GM23338 (cell line): Measurements from ENCODE around the gene HTR2B. TPM values are rescaled to one million over a fixed set of nuclear protein-coding genes. Genes with fewer than 3 reads are reported as not detected.

Experiments
- ATAC-seq: fragments of 200-7000 bp; cut with Tn5 transposase; 3 replicates; pipeline ENCODE4 v1.9.1; 2020
- DNase-seq: peaks from one replicate; pipeline ENCODE4 v3.0.0-alpha.2; 2015; ENCODE audit warnings: low spot score
- H2AFZ ChIP-seq: fragments of 200-600 bp; sonication (generic); 2 replicates; pipeline ENCODE4 v1.8.0; 2016; ENCODE audit warnings: antibody characterized with exemption, mild to moderate bottlenecking, moderate library complexity
- H3F3A ChIP-seq: fragments of 200-600 bp; sonication (generic); replicated peaks from 2 replicates; pipeline ENCODE4 v1.8.0; 2017; ENCODE audit warnings: antibody characterized with exemption, mixed run types, low read depth
- H3K27ac ChIP-seq: fragments of 200-600 bp; sonication (generic); 2 replicates; pipeline ENCODE4 v1.6.1; 2016; ENCODE audit warnings: low read depth
- H3K27me3 ChIP-seq: fragments of 200-600 bp; sonication (generic); 2 replicates; pipeline ENCODE4 v1.8.0; 2016; ENCODE audit warnings: mild to moderate bottlenecking, mixed run types, moderate library complexity; ENCODE audit not compliant: insufficient read depth
- H3K36me3 ChIP-seq: fragments of 200-600 bp; sonication (generic); 2 replicates; pipeline ENCODE4 v1.8.0; 2016; ENCODE audit warnings: mild to moderate bottlenecking; ENCODE audit not compliant: insufficient read depth
- H3K4me1 ChIP-seq: fragments of 200-600 bp; sonication (generic); 2 replicates; pipeline ENCODE4 v1.8.0; 2016; ENCODE audit warnings: mild to moderate bottlenecking, moderate library complexity; ENCODE audit not compliant: insufficient read depth
- H3K4me2 ChIP-seq: fragments of 200-600 bp; sonication (generic); 2 replicates; pipeline ENCODE4 v1.7.1; 2017; ENCODE audit warnings: mixed run types
- H3K4me3 ChIP-seq: fragments of 200-600 bp; sonication (generic); 2 replicates; pipeline ENCODE4 v1.6.1; 2016; ENCODE audit warnings: mixed run types
- H3K79me2 ChIP-seq: fragments of 200-600 bp; sonication (generic); replicated peaks from 2 replicates; pipeline ENCODE4 v1.8.0; 2017; ENCODE audit warnings: mild to moderate bottlenecking; ENCODE audit not compliant: insufficient read depth
- H3K9me2 ChIP-seq: fragments of 200-600 bp; sonication (generic); 2 replicates; pipeline ENCODE4 v1.8.0; 2017; ENCODE audit not compliant: insufficient read depth
- H4K20me1 ChIP-seq: fragments of 200-600 bp; sonication (generic); replicated peaks from 2 replicates; pipeline ENCODE4 v1.8.0; 2017; ENCODE audit warnings: mild to moderate bottlenecking; ENCODE audit not compliant: insufficient read depth
- H3K27ac Mint-ChIP-seq: 2 replicates; pipeline ENCODE4 v1.8.0; 2020; ENCODE audit warnings: inconsistent platforms, mild to moderate bottlenecking, moderate library complexity, mixed read lengths
- H3K27me3 Mint-ChIP-seq: 3 replicates; pipeline ENCODE4 v1.8.0; 2022; ENCODE audit warnings: low read depth, mild to moderate bottlenecking, moderate library complexity, mixed read lengths, inconsistent platforms; ENCODE audit not compliant: insufficient read depth, poor library complexity
- H3K36me3 Mint-ChIP-seq: 3 replicates; pipeline ENCODE4 v1.8.0; 2021; ENCODE audit warnings: low read depth, mild to moderate bottlenecking, inconsistent platforms, moderate library complexity, mixed read lengths
- H3K4me1 Mint-ChIP-seq: 3 replicates; pipeline ENCODE4 v1.8.0; 2020; ENCODE audit warnings: mild to moderate bottlenecking, inconsistent platforms, mixed read lengths
- H3K4me3 Mint-ChIP-seq: 3 replicates; pipeline ENCODE4 v1.8.0; 2021; ENCODE audit warnings: moderate library complexity, mild to moderate bottlenecking, inconsistent platforms, mixed read lengths
- H3K9me3 Mint-ChIP-seq: 3 replicates; pipeline ENCODE4 v1.8.0; 2020; ENCODE audit warnings: moderate library complexity, mild to moderate bottlenecking, inconsistent platforms, mixed read lengths
- CREB1 ChIP-seq: fragments of 250-450 bp; sonication (Bioruptor Pico); IDR thresholded peaks from 2 replicates; pipeline ENCODE4 v1.5.0; 2020; ENCODE audit warnings: low read depth, mild to moderate bottlenecking, moderate library complexity
- EZH2 ChIP-seq: fragments of 200-600 bp; sonication (generic); IDR thresholded peaks from one replicate; pipeline ENCODE4 v1.8.0; 2017; ENCODE audit warnings: antibody characterized with exemption, mild to moderate bottlenecking, low read depth; ENCODE audit not compliant: unreplicated experiment
- JUNB ChIP-seq: IDR thresholded peaks from one replicate; pipeline ENCODE4 v1.6.1; 2016; ENCODE audit warnings: antibody characterized with exemption; ENCODE audit not compliant: unreplicated experiment
- NANOG ChIP-seq: IDR thresholded peaks from 2 replicates; pipeline ENCODE4 v1.6.1; 2016; ENCODE audit warnings: antibody characterized with exemption, borderline replicate concordance
- POLR2AphosphoS5 ChIP-seq: IDR thresholded peaks from 2 replicates; pipeline ENCODE4 v1.6.1; 2016; ENCODE audit warnings: antibody characterized with exemption, low read depth
- STAT1 ChIP-seq: IDR thresholded peaks from one replicate; pipeline ENCODE4 v1.6.1; 2016; ENCODE audit warnings: antibody characterized with exemption; ENCODE audit not compliant: unreplicated experiment
- ZNF114 ChIP-seq: fragments of 250-450 bp; sonication (Bioruptor Pico); IDR thresholded peaks from 2 replicates; pipeline ENCODE4 v1.5.0; 2020; ENCODE audit warnings: mild to moderate bottlenecking, moderate library complexity
- ZNF331 ChIP-seq: fragments of 250-450 bp; sonication (Bioruptor Pico); IDR thresholded peaks from 2 replicates; pipeline ENCODE4 v1.5.0; 2020; ENCODE audit warnings: low read depth, mild to moderate bottlenecking, moderate library complexity
- polyA plus RNA-seq: library from polyadenylated mRNA; unstranded; fragments of >200 nt; fragmentation: Nextera tagmentation; extraction: Ambion mirVana; gene quantifications from 2 replicates; pipeline ENCODE4 v1.2.1, GENCODE V29; 2016
- total RNA-seq: library from RNA; depleted of rRNA; stranded (reverse); fragments of >200 nt; shearing (Covaris generic); gene quantifications from 2 replicates; pipeline ENCODE4 v1.2.3, GENCODE V29; 2014
- TF ChIP-seq, protein P1 (sequence below): IDR thresholded peaks from one replicate; pipeline ENCODE4 v1.6.1; 2018; ENCODE audit warnings: antibody characterized with exemption; ENCODE audit not compliant: unreplicated experiment
- TF ChIP-seq, protein P2 (sequence below): fragments of 250-450 bp; sonication (Bioruptor Pico); IDR thresholded peaks from 2 replicates; pipeline ENCODE4 v1.5.0; 2020; ENCODE audit warnings: mild to moderate bottlenecking, moderate library complexity
- TF ChIP-seq, protein P3 (sequence below): IDR thresholded peaks from 2 replicates; pipeline ENCODE4 v1.6.1; 2016; ENCODE audit warnings: antibody characterized with exemption
- TF ChIP-seq, protein P4 (sequence below), 2 experiments: fragments of 200-600 bp in 1 of 2; sonication (generic) in 1 of 2; conservative IDR thresholded peaks; 2 replicates each; pipeline versions ENCODE4 v1.5.1 to v1.6.1; 2016 to 2017; ENCODE audit warnings: antibody characterized with exemption in 2 of 2, low read depth in 2 of 2, mild to moderate bottlenecking in 2 of 2, moderate library complexity in 1 of 2

The HTR2B gene
- total and polyA plus RNA-seq, 2 experiments from 2014 or later, result 0.16 TPM; not detected in 1

DNA sequence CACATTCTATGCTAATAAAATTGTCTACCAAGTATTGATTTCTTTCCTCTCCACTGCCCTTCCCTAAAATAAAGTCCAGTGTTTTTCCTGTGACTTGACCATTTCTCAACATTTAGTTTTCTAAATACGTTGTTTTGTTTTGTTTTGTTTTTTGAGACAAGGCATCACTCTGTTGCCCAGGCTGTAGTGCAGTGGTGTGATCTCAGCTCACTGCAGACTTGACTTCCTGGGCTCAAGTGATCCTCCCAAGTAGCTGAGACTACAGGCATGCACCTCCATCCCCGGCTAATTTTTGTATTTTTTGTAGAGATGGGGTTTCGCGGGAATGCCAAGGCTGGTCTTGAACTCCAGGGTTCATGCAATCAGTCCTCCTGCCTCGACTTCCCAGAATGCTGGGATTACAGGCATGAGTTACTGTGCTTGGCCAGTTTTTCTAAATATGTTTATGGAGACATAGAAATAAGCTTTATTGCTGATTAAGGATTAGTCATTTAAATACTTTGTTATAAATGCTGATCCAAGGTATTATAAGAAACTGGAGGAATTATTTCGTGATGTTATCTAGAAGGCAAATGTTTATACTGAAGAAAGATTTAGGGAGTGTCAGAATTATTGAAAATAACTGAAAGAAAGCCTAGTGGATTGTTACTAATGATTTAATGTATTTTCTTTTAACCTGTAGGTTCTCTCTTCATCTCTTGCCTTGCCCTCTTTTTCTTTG, 5.7 kb upstream of the HTR2B start:
- Histone ChIP-seq H3K27me3 (no peaks in the 10 kb centered on the region), H3K4me3 (no peak overlapping the region), H3K79me2 (peaks cover 32% of the 10 kb centered on the region), H4K20me1 (no peaks in the 10 kb centered on the region), H3K27ac (no peak overlapping the region), H3K9me2 (no peaks in the 10 kb centered on the region), H3K4me1 (peaks cover 40% of the 10 kb centered on the region), H3K4me2 (no peak overlapping the region), H3F3A (no peaks in the 10 kb centered on the region), H2AFZ (no peak overlapping the region), H3K36me3 (no peaks in the 10 kb centered on the region)
- Mint-ChIP-seq H3K4me3 (no peak overlapping the region), H3K36me3 (no peaks in the 10 kb centered on the region), H3K27me3 (no peaks in the 10 kb centered on the region), H3K4me1 (peaks cover 30% of the 10 kb centered on the region; the same call in 2 of the 3 replicates), H3K27ac (no peak overlapping the region), H3K9me3 (no peaks in the 10 kb centered on the region)
- ATAC-seq (no peak), DNase-seq (no peak)
- no peak for TF ChIP-seq STAT1
- TF ChIP-seq ZNF331, result no peak
- TF ChIP-seq, protein P1, sequence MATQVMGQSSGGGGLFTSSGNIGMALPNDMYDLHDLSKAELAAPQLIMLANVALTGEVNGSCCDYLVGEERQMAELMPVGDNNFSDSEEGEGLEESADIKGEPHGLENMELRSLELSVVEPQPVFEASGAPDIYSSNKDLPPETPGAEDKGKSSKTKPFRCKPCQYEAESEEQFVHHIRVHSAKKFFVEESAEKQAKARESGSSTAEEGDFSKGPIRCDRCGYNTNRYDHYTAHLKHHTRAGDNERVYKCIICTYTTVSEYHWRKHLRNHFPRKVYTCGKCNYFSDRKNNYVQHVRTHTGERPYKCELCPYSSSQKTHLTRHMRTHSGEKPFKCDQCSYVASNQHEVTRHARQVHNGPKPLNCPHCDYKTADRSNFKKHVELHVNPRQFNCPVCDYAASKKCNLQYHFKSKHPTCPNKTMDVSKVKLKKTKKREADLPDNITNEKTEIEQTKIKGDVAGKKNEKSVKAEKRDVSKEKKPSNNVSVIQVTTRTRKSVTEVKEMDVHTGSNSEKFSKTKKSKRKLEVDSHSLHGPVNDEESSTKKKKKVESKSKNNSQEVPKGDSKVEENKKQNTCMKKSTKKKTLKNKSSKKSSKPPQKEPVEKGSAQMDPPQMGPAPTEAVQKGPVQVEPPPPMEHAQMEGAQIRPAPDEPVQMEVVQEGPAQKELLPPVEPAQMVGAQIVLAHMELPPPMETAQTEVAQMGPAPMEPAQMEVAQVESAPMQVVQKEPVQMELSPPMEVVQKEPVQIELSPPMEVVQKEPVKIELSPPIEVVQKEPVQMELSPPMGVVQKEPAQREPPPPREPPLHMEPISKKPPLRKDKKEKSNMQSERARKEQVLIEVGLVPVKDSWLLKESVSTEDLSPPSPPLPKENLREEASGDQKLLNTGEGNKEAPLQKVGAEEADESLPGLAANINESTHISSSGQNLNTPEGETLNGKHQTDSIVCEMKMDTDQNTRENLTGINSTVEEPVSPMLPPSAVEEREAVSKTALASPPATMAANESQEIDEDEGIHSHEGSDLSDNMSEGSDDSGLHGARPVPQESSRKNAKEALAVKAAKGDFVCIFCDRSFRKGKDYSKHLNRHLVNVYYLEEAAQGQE, result no peak
- TF ChIP-seq CREB1 (CRISPR knock-in tag), result no peak
- TF ChIP-seq, protein P2, sequence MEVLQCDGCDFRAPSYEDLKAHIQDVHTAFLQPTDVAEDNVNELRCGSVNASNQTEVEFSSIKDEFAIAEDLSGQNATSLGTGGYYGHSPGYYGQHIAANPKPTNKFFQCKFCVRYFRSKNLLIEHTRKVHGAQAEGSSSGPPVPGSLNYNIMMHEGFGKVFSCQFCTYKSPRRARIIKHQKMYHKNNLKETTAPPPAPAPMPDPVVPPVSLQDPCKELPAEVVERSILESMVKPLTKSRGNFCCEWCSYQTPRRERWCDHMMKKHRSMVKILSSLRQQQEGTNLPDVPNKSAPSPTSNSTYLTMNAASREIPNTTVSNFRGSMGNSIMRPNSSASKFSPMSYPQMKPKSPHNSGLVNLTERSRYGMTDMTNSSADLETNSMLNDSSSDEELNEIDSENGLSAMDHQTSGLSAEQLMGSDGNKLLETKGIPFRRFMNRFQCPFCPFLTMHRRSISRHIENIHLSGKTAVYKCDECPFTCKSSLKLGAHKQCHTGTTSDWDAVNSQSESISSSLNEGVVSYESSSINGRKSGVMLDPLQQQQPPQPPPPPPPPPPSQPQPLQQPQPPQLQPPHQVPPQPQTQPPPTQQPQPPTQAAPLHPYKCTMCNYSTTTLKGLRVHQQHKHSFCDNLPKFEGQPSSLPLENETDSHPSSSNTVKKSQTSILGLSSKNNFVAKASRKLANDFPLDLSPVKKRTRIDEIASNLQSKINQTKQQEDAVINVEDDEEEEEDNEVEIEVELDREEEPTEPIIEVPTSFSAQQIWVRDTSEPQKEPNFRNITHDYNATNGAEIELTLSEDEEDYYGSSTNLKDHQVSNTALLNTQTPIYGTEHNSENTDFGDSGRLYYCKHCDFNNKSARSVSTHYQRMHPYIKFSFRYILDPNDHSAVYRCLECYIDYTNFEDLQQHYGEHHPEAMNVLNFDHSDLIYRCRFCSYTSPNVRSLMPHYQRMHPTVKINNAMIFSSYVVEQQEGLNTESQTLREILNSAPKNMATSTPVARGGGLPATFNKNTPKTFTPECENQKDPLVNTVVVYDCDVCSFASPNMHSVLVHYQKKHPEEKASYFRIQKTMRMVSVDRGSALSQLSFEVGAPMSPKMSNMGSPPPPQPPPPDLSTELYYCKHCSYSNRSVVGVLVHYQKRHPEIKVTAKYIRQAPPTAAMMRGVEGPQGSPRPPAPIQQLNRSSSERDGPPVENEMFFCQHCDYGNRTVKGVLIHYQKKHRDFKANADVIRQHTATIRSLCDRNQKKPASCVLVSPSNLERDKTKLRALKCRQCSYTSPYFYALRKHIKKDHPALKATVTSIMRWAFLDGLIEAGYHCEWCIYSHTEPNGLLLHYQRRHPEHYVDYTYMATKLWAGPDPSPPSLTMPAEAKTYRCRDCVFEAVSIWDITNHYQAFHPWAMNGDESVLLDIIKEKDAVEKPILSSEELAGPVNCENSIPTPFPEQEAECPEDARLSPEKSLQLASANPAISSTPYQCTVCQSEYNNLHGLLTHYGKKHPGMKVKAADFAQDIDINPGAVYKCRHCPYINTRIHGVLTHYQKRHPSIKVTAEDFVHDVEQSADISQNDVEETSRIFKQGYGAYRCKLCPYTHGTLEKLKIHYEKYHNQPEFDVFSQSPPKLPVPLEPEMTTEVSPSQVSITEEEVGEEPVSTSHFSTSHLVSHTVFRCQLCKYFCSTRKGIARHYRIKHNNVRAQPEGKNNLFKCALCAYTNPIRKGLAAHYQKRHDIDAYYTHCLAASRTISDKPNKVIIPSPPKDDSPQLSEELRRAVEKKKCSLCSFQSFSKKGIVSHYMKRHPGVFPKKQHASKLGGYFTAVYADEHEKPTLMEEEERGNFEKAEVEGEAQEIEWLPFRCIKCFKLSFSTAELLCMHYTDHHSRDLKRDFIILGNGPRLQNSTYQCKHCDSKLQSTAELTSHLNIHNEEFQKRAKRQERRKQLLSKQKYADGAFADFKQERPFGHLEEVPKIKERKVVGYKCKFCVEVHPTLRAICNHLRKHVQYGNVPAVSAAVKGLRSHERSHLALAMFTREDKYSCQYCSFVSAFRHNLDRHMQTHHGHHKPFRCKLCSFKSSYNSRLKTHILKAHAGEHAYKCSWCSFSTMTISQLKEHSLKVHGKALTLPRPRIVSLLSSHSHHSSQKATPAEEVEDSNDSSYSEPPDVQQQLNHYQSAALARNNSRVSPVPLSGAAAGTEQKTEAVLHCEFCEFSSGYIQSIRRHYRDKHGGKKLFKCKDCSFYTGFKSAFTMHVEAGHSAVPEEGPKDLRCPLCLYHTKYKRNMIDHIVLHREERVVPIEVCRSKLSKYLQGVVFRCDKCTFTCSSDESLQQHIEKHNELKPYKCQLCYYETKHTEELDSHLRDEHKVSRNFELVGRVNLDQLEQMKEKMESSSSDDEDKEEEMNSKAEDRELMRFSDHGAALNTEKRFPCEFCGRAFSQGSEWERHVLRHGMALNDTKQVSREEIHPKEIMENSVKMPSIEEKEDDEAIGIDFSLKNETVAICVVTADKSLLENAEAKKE (CRISPR knock-in tag), result no peak
- TF ChIP-seq, protein P3, sequence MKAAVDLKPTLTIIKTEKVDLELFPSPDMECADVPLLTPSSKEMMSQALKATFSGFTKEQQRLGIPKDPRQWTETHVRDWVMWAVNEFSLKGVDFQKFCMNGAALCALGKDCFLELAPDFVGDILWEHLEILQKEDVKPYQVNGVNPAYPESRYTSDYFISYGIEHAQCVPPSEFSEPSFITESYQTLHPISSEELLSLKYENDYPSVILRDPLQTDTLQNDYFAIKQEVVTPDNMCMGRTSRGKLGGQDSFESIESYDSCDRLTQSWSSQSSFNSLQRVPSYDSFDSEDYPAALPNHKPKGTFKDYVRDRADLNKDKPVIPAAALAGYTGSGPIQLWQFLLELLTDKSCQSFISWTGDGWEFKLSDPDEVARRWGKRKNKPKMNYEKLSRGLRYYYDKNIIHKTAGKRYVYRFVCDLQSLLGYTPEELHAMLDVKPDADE, result no peak
- no peak for TF ChIP-seq POLR2AphosphoS5
- TF ChIP-seq JUNB, result no peak
- TF ChIP-seq ZNF114 (CRISPR knock-in tag), result no peak
- no peak for TF ChIP-seq NANOG
- TF ChIP-seq EZH2, result no peak
- TF ChIP-seq, protein P4, sequence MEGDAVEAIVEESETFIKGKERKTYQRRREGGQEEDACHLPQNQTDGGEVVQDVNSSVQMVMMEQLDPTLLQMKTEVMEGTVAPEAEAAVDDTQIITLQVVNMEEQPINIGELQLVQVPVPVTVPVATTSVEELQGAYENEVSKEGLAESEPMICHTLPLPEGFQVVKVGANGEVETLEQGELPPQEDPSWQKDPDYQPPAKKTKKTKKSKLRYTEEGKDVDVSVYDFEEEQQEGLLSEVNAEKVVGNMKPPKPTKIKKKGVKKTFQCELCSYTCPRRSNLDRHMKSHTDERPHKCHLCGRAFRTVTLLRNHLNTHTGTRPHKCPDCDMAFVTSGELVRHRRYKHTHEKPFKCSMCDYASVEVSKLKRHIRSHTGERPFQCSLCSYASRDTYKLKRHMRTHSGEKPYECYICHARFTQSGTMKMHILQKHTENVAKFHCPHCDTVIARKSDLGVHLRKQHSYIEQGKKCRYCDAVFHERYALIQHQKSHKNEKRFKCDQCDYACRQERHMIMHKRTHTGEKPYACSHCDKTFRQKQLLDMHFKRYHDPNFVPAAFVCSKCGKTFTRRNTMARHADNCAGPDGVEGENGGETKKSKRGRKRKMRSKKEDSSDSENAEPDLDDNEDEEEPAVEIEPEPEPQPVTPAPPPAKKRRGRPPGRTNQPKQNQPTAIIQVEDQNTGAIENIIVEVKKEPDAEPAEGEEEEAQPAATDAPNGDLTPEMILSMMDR (conservative IDR thresholded peaks at IDR 0.05; ENCODE audit: low read depth in 2 of 2), result no peak
